Skin of body (tissue), 2 donors: ENCODE data around the gene LMOD3. TPM values are rescaled to one million over a fixed set of nuclear protein-coding genes. Genes with fewer than 3 reads are reported as not detected.

Source experiments
- DNase-seq: peaks from one replicate; lab custom pipeline; 2025; lab: John Stamatoyannopoulos, UW
- total RNA-seq: library from RNA; depleted of rRNA; stranded (reverse); fragments of >200 nt; gene quantifications from one replicate; pipeline ENCODE4 v1.2.3, GENCODE V29; 2014

The LMOD3 gene
- 8.9 TPM for total RNA-seq

GRCh38 chr3:69122403-69122802, at the start of gene LMOD3:
Gene LMOD3 (minus strand): TSS chr3:69122595. CDS start chr3:69122386, 209 bp downstream.
- DNase-seq, result peak; percentile 16

- no peak for DNase-seq
Observed at GRCh38 chr3:69172058-69172457, 49.7 kb upstream of the LMOD3 start.

- DNase-seq, result no peak
Observed at GRCh38 chr3:69166446-69166845, 44.1 kb upstream of the LMOD3 start.

DNA sequence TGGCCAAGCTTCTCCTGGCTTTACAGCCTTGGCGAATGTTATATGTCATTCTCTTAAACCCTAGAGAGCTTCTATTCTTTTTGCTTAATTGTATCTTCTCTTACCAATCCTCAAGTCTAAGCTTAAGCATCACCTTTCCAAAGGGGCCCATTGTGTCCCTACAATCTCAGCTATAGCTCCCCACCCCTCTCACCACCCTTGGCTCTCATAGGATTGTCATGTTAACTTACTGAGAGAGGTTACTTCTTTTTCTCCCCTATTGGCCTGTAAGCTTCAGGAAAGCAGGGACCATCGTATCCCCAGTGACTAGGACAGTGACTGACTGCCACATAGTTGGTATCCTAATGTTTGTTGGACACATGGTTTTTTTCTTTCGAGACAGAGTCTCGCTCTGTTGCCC, 43.3 kb upstream of the LMOD3 start:
- DNase-seq, result no peak

- DNase-seq, result no peak
Observed at GRCh38 chr3:69164296-69164695, 41.9 kb upstream of the LMOD3 start.

DNA sequence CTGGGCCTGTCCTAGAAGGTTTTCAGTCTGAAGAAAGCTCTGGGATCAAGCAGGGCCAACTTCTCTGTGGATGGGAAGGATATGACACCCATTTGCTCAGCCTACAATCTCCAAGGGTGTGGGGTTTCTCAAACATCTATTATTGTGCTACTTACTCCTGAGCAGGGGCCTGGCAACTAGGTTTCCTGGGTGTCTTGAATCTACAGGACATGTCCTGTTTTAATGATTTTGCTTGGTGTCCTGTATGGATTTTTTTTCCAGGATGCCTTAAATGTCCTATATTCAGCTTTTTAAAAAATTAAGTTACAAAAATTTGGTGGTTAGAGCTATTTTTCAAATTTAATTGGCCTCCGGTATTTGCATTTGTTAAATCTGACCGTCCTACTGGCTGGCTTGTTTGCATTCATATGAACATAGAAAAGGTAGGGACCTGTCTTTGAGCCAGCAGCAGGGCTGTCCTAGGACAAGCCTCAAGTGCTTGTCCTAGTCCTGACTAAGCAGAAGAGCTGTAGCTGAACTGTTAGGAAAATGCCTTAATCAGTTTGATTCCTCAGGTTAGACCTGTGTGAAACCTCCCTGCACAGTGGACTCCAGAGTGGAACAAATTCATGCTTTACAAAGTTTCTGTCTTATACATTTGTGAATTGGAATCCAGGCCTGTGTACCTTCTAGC, 40.0 kb upstream of the LMOD3 start:
- DNase-seq, result no peak

DNA sequence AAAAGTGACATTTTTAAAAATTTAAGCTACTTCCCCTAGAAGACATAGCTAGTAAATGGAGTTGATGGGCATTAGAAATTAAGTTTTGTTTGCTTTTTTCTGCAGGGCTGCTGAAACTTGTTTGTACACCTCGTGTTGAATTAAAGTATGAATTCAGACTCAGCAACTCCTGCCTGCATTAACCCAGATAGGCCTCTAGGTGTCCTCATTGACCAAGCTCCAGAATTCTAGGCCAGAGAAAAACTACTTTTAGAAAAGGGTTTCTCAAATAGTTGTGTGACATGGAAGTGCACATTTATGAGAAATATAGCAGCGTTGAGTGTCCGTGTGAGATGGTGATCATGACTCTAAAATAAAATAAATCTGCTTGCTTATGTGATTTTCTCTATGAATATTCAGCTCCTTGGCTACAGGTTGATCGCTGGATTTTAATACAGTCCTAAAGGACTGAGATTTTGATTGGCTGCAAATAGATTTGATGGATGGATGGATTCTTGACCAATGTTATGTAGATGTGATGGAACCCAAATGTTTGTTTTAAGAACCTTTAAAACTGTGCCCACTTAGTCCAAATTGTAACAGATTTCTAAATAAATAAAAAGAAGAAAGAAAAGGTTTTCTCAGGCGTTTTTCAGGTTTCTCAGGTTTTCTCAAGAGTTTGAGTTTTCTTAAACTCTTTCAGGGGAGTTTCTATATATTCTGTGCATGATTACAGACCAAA, 39.4 kb upstream of the LMOD3 start:
- peak; percentile 77 for DNase-seq

GRCh38 chr3:69160525-69160924, 38.1 kb upstream of the LMOD3 start:
- no peak for DNase-seq

- DNase-seq, result no peak
Observed at GRCh38 chr3:69160107-69160506, 37.7 kb upstream of the LMOD3 start.

GRCh38 chr3:69149586-69149985, 27.2 kb upstream of the LMOD3 start:
- DNase-seq, result no peak

DNA sequence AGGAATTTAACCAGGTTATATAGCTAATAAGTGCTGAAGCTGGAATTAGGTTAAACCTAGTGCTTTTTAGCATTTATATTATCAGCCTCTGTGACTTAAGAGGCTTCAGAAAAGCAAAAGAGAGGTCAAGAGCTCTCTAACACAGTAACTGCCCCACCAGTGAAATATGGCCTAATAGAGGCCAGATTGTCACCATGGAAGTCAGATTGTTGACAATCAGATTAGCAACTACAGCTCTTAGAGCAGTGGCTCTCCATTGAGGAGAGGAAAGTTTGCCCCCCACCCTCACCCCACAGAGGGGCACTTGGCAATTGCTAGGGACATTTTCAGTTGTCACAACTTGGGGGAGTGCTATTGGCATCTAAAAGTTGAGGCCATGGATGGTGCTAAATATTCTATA, 23.3 kb upstream of the LMOD3 start:
- DNase-seq, result no peak

DNA sequence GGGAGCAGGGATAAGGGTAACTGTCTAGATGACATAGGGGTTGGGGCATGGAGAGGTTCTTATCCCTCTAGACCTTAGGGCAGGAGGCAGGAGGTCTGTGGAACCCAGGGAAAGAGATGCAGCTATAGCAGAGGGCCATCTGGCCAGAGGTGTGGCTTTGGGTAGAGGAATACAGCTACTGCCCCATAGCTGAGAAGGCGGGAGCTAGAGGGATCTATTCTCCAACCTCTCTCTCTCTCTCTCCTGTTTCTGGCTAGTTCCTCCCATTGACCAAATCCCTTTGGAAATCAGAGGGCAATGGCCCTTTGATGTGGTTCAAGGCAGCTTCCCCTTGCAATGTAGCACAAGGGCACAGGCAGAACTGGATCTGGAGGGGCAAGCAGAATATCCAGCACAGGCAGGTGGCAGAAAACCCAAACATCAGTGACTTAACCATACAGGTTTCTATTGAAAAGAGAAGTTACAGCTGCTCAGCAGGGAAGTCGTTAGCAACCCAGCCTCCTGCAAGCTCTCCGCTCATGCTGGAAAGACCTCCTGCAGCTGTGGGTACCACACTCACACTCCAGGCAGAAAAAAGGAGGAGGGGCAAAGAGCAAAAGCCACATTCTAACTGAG, 22.3 kb upstream of the LMOD3 start:
- DNase-seq, result no peak

GRCh38 chr3:69143612-69144011, 21.2 kb upstream of the LMOD3 start:
- no peak for DNase-seq

- no peak for DNase-seq
Observed at GRCh38 chr3:69142797-69143454, 20.5 kb upstream of the LMOD3 start.

DNA sequence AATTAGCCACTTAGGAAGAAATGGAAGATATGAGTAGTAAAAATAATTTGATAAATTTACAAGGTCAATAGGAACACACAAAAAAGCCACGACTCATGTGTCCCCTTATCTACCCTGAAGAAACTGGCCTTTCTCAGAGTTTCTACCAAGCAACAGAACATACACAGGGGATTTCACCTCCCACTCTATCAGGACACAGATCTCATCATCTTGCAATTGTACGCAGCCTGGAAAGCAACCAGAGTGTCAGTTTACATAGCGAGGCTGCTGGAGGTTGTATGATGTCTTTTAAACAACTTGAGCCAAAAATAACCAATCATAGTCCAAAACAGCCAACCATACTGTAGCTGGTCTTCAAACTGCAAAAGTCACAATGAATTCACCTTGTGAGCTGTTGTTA, 19.7 kb upstream of the LMOD3 start:
- no peak for DNase-seq

DNA sequence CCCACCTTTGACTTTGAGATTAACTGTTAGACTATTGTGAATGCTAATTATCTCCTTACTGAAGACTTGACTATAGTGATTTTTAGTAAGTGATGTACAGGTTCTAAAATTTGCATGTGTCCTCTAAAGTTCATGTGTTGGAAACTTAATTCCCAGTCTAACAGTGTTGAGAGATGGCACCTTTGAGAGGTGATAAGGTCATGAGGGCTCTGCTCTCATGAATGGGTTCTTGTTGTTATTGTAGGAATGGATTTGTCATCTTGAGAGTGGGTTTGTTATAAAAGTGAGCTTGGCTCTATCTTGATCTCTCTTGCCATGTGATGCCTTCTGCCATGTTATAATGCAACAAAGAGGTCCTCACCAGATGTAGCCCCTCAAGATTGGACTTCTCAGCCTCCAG, 18.9 kb upstream of the LMOD3 start:
- DNase-seq, result no peak

DNA sequence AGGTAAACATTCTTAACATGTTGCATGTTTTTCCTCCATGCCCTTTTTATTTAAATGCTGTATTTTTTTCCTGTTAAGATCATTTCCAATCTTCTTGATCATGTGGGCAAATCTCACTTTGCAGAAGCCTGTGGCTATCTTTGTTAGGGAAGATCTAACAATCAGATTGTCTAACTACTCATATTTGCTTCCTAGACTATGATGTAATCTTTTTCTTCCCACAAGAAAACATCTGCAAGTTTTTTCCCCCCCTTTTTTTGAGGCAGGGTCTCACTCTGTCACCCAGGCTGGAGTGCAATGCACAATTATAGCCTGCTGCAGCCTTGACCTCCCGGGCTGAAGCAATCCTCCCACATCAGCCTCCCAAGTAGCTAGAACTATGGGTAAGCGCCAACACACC, 15.0 kb upstream of the LMOD3 start:
- DNase-seq, result no peak

GRCh38 chr3:69137005-69137404, 14.6 kb upstream of the LMOD3 start:
- DNase-seq, result no peak

- no peak for DNase-seq
Observed at GRCh38 chr3:69130689-69131088, 8.3 kb upstream of the LMOD3 start.

DNA sequence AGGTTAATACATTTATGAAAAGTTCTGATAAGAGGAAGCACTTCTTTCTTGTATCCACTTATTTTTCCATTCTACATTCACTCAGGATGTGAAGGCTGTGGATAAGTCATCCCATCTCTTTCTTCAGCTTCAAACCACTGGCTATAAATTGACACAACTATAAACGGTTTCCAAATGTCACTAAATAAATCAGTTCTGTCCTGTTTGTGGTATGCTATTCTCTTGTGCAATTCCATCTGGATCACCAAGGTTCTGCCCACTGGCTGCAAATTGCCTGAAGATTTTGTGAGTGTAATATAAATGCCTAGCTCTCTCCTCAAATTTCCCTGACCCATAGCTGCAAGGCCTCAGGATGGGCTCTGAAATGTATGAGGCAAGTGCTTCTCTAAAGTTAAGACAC, 7.1 kb upstream of the LMOD3 start:
- no peak for DNase-seq

- DNase-seq, result no peak
Observed at GRCh38 chr3:69128509-69128908, 6.1 kb upstream of the LMOD3 start.

- no peak for DNase-seq
Observed at GRCh38 chr3:69126999-69127398, 4.6 kb upstream of the LMOD3 start.
